ENCODE results near the gene CRIP1.

Gene CRIP1

GRCh38 chr14:105533811-105534498 lies 47.3 kb downstream of the CRIP1 start:
- Histone ChIP-seq H3K4me1 (ENCODE audit: control insufficient read depth in 5 of 5, insufficient read depth in 5 of 5, low read length in 5 of 5) (peaks cover 0 to 11% (median 5%) of the 10 kb centered on the region in 5 donors), H3K9me3 (ENCODE audit: control insufficient read depth in 5 of 5, low read length in 5 of 5) (no peaks in the 10 kb centered on the region), H3K9ac (ENCODE audit: low read length in 5 of 5) (no peak overlapping the region), H3K4me3 (ENCODE audit: low read depth in 1 of 5, low read length in 5 of 5) (no peak overlapping the region), H3K27ac (ENCODE audit: low read depth, low read length) (no peak overlapping the region), H3K27me3 (ENCODE audit: control insufficient read depth in 5 of 5, insufficient read depth in 4 of 5, low read length in 5 of 5) (peaks cover 40 to 57% (median 49%) of the 10 kb centered on the region in 5 donors), H3K36me3 (ENCODE audit: control insufficient read depth in 5 of 5, insufficient read depth in 5 of 5, low read length in 5 of 5) (no peaks in the 10 kb centered on the region)

- Histone ChIP-seq H3K9ac (ENCODE audit: low read length in 5 of 5) (no peak overlapping the region), H3K27me3 (ENCODE audit: control insufficient read depth in 5 of 5, insufficient read depth in 4 of 5, low read length in 5 of 5) (peaks cover 36 to 53% (median 48%) of the 10 kb centered on the region in 5 donors), H3K27ac (ENCODE audit: low read depth, low read length) (no peak overlapping the region), H3K9me3 (ENCODE audit: control insufficient read depth in 5 of 5, low read length in 5 of 5) (no peaks in the 10 kb centered on the region), H3K36me3 (ENCODE audit: control insufficient read depth in 5 of 5, insufficient read depth in 5 of 5, low read length in 5 of 5) (no peaks in the 10 kb centered on the region), H3K4me1 (ENCODE audit: control insufficient read depth in 5 of 5, insufficient read depth in 5 of 5, low read length in 5 of 5) (peaks cover 0 to 5% (median 4%) of the 10 kb centered on the region in 5 donors), H3K4me3 (ENCODE audit: low read depth in 1 of 5, low read length in 5 of 5) (no peak overlapping the region)
These were observed 47.9 kb downstream of the CRIP1 start for GRCh38 chr14:105534586-105534985.

- Histone ChIP-seq H3K4me3 (ENCODE audit: low read depth in 1 of 5, low read length in 5 of 5) (no peak overlapping the region), H3K9ac (ENCODE audit: low read length in 5 of 5) (no peak overlapping the region), H3K27me3 (ENCODE audit: control insufficient read depth in 5 of 5, insufficient read depth in 4 of 5, low read length in 5 of 5) (peaks cover 31 to 47% (median 42%) of the 10 kb centered on the region in 5 donors), H3K27ac (ENCODE audit: low read depth, low read length) (no peak overlapping the region), H3K9me3 (ENCODE audit: control insufficient read depth in 5 of 5, low read length in 5 of 5) (no peaks in the 10 kb centered on the region), H3K36me3 (ENCODE audit: control insufficient read depth in 5 of 5, insufficient read depth in 5 of 5, low read length in 5 of 5) (no peaks in the 10 kb centered on the region), H3K4me1 (ENCODE audit: control insufficient read depth in 5 of 5, insufficient read depth in 5 of 5, low read length in 5 of 5) (peaks cover 0 to 5% (median 0%) of the 10 kb centered on the region in 5 donors)
These were observed 49.4 kb downstream of the CRIP1 start for GRCh38 chr14:105536051-105536450.

- Histone ChIP-seq H3K9ac (ENCODE audit: low read length in 5 of 5) (no peak overlapping the region), H3K9me3 (ENCODE audit: control insufficient read depth in 5 of 5, low read length in 5 of 5) (peaks cover 0 to 4% (median 0%) of the 10 kb centered on the region in 5 donors), H3K4me3 (ENCODE audit: low read depth in 1 of 5, low read length in 5 of 5) (no peak overlapping the region), H3K36me3 (ENCODE audit: control insufficient read depth in 5 of 5, insufficient read depth in 5 of 5, low read length in 5 of 5) (no peaks in the 10 kb centered on the region), H3K27ac (ENCODE audit: low read depth, low read length) (no peak overlapping the region), H3K4me1 (ENCODE audit: control insufficient read depth in 5 of 5, insufficient read depth in 5 of 5, low read length in 5 of 5) (peaks cover 0 to 5% (median 0%) of the 10 kb centered on the region in 5 donors), H3K27me3 (ENCODE audit: control insufficient read depth in 5 of 5, insufficient read depth in 4 of 5, low read length in 5 of 5) (peaks cover 31 to 47% (median 38%) of the 10 kb centered on the region in 5 donors)
These were observed 50.2 kb downstream of the CRIP1 start for GRCh38 chr14:105536691-105537579.

- Histone ChIP-seq H3K9me3 (ENCODE audit: control insufficient read depth in 5 of 5, low read length in 5 of 5) (peaks cover 0 to 6% (median 0%) of the 10 kb centered on the region in 5 donors), H3K4me3 (ENCODE audit: low read depth in 1 of 5, low read length in 5 of 5) (no peak overlapping the region), H3K36me3 (ENCODE audit: control insufficient read depth in 5 of 5, insufficient read depth in 5 of 5, low read length in 5 of 5) (no peaks in the 10 kb centered on the region), H3K9ac (ENCODE audit: low read length in 5 of 5) (no peak overlapping the region), H3K4me1 (ENCODE audit: control insufficient read depth in 5 of 5, insufficient read depth in 5 of 5, low read length in 5 of 5) (peaks cover 0 to 5% (median 0%) of the 10 kb centered on the region in 5 donors), H3K27me3 (ENCODE audit: control insufficient read depth in 5 of 5, insufficient read depth in 4 of 5, low read length in 5 of 5) (peaks cover 31 to 40% (median 36%) of the 10 kb centered on the region in 5 donors), H3K27ac (ENCODE audit: low read depth, low read length) (no peak overlapping the region)
These were observed 51.1 kb downstream of the CRIP1 start for GRCh38 chr14:105537580-105538474.
